GM12891 (cell line): Measurements from ENCODE around the gene ANKMY1.

Experiments
- DNase-seq: peaks from one replicate; pipeline ENCODE4 v3.0.0; 2011; ENCODE audit warnings: low spot score; ENCODE audit not compliant: insufficient read length
- FAIRE-seq: peaks from 2 replicates; lab custom pipeline; 2011; peaks lifted over from hg19 to GRCh38; lab: Jason Lieb, UNC
- PAX5 ChIP-seq: IDR thresholded peaks from 2 replicates; pipeline ENCODE4 v1.6.1; 2011; ENCODE audit warnings: low read length, moderate library complexity, mild to moderate bottlenecking; ENCODE audit not compliant: insufficient read depth, severe bottlenecking
- POLR2A ChIP-seq: IDR thresholded peaks from 2 replicates; pipeline ENCODE4 v1.6.1; 2011; ENCODE audit warnings: low read depth, low read length, control low read depth
- POLR2AphosphoS5 ChIP-seq: IDR thresholded peaks from 2 replicates; pipeline ENCODE4 v1.6.1; 2011; ENCODE audit warnings: low read depth, low read length, control low read depth
- POU2F2 ChIP-seq: IDR thresholded peaks from 2 replicates; pipeline ENCODE4 v1.6.1; 2011; ENCODE audit warnings: low read depth, mild to moderate bottlenecking, control low read depth, low read length, moderate library complexity
- SPI1 ChIP-seq: IDR thresholded peaks from 2 replicates; pipeline ENCODE4 v1.6.1; 2011; ENCODE audit warnings: low read depth, low read length, control low read depth
- TAF1 ChIP-seq: IDR thresholded peaks from 2 replicates; pipeline ENCODE4 v1.6.1; 2011; ENCODE audit warnings: low read depth, low read length, control low read depth

Gene ANKMY1

DNA sequence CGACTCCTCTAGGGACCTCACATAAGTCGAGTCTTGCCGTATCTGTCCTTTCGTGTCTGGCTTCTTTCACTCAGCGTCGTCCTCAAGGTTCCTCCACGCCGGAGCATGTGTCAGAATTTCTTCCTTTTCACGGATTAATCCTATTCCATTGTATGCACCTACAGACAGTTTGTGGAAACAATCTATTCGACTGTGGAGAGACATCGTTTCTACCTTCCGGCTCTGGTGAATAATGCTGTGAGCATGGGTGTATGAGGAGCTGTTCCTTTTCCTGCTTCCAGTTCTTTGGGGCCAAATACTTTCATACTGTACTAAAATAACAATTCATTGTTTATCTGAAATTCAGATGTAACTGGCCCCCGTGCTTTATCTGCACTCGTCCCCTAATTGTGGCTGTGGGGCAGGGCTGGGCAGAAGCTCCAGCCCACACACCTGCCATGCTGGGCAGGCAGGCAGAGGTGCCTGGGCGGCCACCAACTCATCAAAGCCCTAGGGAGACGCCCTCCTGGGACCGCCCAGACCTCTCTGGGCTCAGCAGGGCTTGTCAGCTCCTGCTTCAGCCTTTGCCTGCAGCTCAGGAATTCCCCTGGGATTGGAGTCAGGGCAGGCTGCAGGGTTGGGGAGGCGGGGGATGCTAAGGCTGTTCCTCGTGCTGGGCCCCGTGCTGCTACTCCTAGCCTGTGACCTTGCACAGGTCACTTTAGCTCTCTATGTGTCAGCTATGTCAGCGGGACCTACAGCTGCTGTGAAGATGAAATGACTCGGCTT is 107.8 kb downstream of the ANKMY1 start:
- FAIRE-seq (no peak), DNase-seq (no peak)
- TF ChIP-seq PAX5: no peak
- no peak for TF ChIP-seq TAF1
- TF ChIP-seq POU2F2: no peak
- no peak for TF ChIP-seq SPI1

DNA sequence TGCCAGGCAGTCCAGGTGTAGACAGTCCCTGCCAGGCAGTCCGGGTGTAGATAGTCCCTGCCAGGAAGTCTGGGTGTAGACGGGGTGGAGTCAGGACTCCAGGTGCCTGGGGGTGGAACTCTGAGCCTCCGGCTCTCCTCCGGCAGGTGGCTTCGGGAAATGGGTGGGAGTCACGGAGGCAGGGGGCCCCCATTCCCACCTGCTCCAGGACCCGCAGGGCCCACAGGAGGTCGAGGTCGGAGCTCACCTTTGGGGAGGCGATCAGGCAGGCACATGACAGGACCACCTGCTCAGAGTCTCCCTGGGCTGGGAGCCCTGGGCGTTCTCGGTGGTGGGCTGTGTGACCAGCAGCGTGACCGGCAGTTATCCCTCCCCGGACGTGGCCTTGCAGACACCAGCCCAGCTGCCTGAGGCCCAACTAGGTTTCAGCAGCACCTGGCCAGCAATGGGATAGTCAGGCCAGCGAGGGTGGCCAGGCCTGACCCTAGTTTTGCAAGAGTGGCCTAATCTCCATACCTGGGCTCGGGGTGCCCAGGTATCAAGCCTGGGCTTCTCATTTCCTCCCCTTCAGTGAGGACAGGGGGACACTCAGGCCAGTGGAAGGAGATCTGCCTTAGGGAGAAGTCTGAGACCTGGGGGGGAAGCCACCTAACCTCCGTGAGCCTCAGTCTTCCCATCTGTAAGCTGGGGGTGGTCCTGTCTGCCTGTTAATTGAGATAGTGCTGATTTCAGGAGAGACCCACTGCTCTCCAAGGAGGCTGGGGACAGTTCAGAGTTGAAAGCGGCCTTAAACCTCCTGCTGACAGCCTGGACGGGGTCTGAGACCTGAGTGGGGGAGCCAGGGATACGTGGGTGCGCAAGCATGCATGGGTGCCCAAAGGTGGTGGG is 109.2 kb downstream of the ANKMY1 start:
- FAIRE-seq: no peak
- no peak for DNase-seq
- TF ChIP-seq POU2F2 (no peak), PAX5 (no peak), SPI1 (no peak), TAF1 (no peak), POLR2A (no peak), POLR2AphosphoS5 (no peak)

DNA sequence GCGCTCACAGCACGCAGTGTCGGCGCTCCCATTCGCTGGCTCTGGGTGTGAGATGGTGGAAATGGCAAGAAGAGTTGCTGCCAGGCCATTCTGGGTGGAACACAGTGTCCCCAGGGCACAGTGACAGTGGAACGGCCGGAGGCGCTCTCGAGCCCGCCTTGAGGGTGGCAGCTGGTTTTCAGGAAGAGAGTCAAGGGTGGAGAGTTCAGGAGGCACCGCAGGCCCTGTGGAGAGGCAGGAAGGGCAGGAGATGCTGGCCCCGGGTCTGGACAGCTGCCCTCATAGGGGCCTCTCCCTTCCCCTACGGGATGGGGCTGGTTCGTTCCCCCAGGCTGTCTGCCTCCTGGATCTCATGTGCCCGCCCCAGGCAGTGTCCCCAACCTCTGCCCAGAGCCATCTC is 109.9 kb downstream of the ANKMY1 start:
- TF ChIP-seq SPI1 (no peak), PAX5 (no peak), POU2F2 (no peak), TAF1 (no peak), POLR2A (no peak), POLR2AphosphoS5 (no peak)
- DNase-seq (no peak), FAIRE-seq (no peak)

DNA sequence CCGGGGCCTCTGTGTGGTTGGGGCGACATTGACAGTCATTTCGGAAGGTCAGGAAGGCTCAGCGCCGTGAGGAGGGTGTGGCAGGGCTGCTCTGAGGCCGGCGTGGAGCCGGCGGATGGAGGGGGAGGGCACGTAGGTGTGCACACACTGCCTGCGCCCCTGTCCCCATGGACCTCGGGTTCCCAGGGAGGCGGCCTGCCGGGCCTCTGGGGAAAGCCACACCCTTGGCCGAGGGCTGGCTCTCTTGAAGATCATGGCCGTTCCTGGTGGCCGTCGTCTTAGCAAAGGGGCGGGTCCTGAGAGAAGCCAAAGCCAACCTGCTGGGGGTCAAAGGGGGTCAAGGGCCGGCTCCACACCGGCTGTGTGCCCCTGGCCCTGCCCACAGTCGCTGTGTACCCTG is 110.5 kb downstream of the ANKMY1 start:
- no peak for DNase-seq
- TF ChIP-seq POLR2A (no peak), POU2F2 (no peak), TAF1 (no peak), POLR2AphosphoS5 (no peak), SPI1 (no peak), PAX5 (no peak)
- FAIRE-seq: no peak

DNA sequence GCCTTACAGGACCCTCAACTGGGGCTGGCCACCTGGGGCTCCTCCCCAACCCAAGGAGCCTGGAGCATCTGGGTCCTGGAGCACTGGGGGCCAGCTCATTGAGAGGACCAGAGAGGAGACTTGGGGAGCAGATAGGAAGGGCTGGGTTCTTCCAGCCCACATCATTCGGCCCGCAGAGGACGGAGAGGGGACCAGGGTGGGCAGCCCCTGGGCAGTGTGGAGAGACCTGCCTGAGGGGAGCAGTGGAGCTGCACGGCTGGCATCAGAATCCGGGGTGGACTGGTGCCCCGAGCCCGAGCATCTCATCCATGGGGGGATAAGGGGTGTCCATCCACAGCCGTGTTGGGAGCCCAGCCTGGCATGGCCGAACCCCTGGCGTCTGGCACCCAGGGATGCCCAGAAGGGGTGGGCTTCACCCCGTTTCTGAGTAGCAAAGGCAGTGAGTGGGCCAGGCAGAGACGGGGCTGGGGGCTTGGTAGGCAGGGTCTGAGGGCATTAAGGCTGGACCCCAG is 111.1 kb downstream of the ANKMY1 start:
- FAIRE-seq (no peak), DNase-seq (no peak)
- no peak for TF ChIP-seq POLR2AphosphoS5
- TF ChIP-seq TAF1: no peak

DNA sequence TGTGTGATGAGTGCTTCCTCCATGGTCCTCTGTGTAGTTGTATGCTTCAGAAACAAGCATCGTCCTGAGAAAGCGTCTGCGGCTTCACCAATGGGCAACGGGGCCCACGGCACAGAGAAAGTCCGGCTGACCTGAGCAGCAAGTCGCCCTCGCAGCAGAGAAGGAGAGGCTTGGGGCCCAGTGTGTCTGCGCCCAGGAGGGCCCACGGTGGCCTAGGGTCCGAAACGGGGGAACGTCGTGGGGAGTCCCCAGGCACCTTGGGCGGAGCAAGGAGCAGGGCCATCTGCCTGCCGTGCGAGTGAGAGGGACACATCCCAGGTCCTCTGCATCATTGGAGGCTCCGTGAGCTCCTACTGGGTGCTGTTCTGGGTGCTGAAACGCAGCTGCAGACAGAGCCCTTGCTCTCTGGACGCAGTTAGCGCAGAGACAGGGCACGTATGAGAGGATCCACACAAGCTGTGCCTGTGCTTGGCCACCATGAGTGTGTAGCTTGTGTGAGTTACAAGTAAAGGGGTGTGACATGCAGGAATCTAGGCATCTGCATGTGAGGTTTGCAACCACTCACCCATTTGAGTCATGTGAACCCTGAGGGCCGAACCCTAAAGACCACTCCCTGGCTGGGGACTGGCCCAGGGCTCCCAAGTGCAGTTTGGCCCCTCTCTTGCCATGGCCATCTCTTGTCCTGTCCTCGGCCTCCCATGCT is 111.7 kb downstream of the ANKMY1 start:
- TF ChIP-seq POU2F2 (no peak), PAX5 (no peak), TAF1 (no peak), SPI1 (no peak), POLR2AphosphoS5 (no peak), POLR2A (no peak)
- no peak for FAIRE-seq
- DNase-seq: no peak

DNA sequence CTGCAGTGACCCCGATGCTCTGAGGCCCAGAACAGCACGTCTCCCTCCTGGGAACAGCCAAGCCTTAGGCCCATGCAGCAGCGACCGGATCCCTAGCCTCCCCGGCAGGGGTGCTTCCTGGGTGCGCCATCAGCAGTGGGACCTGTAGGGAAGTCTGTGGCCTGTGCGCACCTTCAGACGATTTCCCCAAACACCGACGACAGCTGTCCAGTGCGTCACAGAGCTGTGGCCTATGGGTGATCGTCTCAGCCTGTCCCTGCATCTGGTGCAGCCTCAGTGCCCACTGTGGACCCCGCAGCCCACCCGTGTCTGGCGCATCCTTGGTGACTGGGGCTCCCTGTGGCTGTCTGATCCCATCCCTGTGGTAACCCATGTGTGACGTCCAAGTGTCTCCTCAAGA is 113.3 kb downstream of the ANKMY1 start:
- TF ChIP-seq SPI1 (no peak), PAX5 (no peak), POLR2AphosphoS5 (no peak), POU2F2 (no peak), POLR2A (no peak), TAF1 (no peak)
- DNase-seq (no peak), FAIRE-seq (no peak)

DNA sequence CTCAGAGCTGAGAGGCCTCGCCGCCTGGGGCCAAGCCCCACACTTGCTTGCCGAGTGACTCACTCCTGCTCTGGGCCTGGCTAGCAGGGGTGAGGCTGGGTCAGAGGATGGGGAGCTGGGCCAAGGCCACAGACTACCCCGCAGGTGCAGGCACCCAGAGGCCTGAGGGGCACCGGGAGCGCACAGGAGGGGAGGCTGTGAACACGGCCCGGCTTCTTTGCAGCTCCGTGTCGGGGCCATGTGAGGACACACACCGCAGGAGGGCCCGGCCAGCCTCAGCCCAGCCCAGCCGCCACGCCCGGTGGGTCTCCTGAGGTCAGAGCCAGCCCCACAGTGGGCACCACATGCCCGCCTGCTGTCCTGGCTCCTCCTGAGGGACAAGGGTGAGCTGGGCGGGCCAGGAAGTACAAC is 113.9 kb downstream of the ANKMY1 start:
- FAIRE-seq (no peak), DNase-seq (no peak)
- TF ChIP-seq POLR2A (no peak), SPI1 (no peak), POU2F2 (no peak), PAX5 (no peak), POLR2AphosphoS5 (no peak), TAF1 (no peak)

DNA sequence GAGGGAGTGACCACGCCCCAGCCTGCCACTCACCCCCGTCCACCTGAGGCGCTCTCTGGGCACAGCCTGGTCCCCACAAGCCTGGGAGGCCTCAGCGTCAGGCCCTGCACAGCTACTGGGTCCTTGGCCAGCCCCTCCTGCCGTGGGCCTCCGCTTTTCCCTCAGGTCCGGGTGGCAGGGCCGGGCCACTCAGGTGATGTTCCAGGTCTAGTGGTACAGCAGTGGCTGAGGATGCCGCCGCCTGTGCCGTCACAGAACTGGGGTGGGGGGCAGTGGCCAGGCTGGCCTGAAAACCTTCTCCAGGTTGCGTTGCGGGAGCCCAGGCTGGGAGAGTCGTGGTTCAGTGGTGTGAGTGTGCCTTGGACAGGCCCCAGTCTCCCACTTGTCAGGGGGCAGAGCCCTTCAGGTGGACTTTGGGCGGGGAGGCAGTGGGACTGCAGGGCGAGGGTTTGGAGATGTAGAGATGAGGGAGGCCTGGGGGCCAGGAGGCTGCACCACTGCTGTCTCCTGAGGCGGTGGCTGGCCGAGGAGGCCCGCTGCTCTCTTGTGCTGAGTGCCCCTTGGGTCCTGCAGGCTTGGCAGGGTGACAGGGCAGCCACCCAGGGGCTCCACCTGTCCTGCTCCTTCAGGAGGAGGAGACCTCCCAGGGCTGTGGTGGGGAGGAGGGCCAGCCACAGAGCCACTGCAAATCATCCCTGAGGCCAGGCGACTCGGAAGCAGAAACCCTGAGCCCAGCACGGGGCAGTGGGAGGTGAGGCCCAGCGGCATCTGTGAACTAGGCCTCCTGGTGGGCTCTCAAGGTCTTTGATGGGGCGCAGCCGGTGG is 114.7 kb downstream of the ANKMY1 start:
- no peak for TF ChIP-seq POLR2A
- no peak for TF ChIP-seq TAF1
- no peak for TF ChIP-seq PAX5
- TF ChIP-seq POLR2AphosphoS5: no peak
- no peak for TF ChIP-seq SPI1
- no peak for TF ChIP-seq POU2F2
- FAIRE-seq: no peak
- no peak for DNase-seq
